ENCODE data around the gene LRRC3.
"Not testable (repeated sequence)": the region's sequence is repeated elsewhere in the genome, so short reads cannot be mapped to it uniquely, and the experiment has no call there.

LRRC3 gene

GRCh38 chr21:44478124-44478800 lies 23.0 kb downstream of the LRRC3 start:
- in situ Hi-C loops (cut with HindIII; ENCODE audit: low sequenced_read_pairs): no loop called here
- TF ChIP-seq CTCF (IDR thresholded peaks at IDR 0.05; ENCODE audit: low read depth, low read length): no peak

GRCh38 chr21:44478801-44479167 lies 23.5 kb downstream of the LRRC3 start:
- no peak overlapping the region for H3K4me3 ChIP-seq (ENCODE audit: low read depth, low read length)
- in situ Hi-C loops (cut with HindIII; ENCODE audit: low sequenced_read_pairs): no loop called here
- no peak for TF ChIP-seq CTCF (IDR thresholded peaks at IDR 0.05; ENCODE audit: low read depth, low read length)
- no peak for DNase-seq (ENCODE audit: low read depth, low spot score)

More at GRCh38 chr21:44478124-44478800, 23.0 kb downstream of the LRRC3 start:
- H3K4me3 ChIP-seq (ENCODE audit: low read depth, low read length): no peak overlapping the region
- DNase-seq (ENCODE audit: low read depth, low spot score): no peak

- peak; percentile 59 for TF ChIP-seq CTCF (IDR thresholded peaks at IDR 0.05; ENCODE audit: low read depth, low read length)
- peak; percentile 2 for DNase-seq (ENCODE audit: low read depth, low spot score)
- H3K4me3 ChIP-seq (ENCODE audit: low read depth, low read length); in situ Hi-C loops (cut with HindIII; ENCODE audit: low sequenced_read_pairs): not testable (repeated sequence)
These were observed 24.4 kb downstream of the LRRC3 start for GRCh38 chr21:44479556-44480199.

- no peak overlapping the region for H3K4me3 ChIP-seq (ENCODE audit: low read depth, low read length)
- no peak for DNase-seq (ENCODE audit: low read depth, low spot score)
- TF ChIP-seq CTCF (IDR thresholded peaks at IDR 0.05; ENCODE audit: low read depth, low read length): no peak
- in situ Hi-C loops (cut with HindIII; ENCODE audit: low sequenced_read_pairs): no loop called here
These were observed 25.1 kb downstream of the LRRC3 start for GRCh38 chr21:44480200-44481053.

GRCh38 chr21:44482581-44483287 lies 27.4 kb downstream of the LRRC3 start:
- TF ChIP-seq CTCF (IDR thresholded peaks at IDR 0.05; ENCODE audit: low read depth, low read length): no peak
- DNase-seq (ENCODE audit: low read depth, low spot score): no peak
- no peak overlapping the region for H3K4me3 ChIP-seq (ENCODE audit: low read depth, low read length)
- in situ Hi-C loops (cut with HindIII; ENCODE audit: low sequenced_read_pairs): no loop called here
